ENCODE results near the gene FBXW11. TPM values are rescaled to one million over a fixed set of nuclear protein-coding genes. Genes with fewer than 3 reads are reported as not detected.

The FBXW11 gene
- total and polyA plus RNA-seq, 12 donors, result 5.3 to 108 (median 76.6) TPM

DNA sequence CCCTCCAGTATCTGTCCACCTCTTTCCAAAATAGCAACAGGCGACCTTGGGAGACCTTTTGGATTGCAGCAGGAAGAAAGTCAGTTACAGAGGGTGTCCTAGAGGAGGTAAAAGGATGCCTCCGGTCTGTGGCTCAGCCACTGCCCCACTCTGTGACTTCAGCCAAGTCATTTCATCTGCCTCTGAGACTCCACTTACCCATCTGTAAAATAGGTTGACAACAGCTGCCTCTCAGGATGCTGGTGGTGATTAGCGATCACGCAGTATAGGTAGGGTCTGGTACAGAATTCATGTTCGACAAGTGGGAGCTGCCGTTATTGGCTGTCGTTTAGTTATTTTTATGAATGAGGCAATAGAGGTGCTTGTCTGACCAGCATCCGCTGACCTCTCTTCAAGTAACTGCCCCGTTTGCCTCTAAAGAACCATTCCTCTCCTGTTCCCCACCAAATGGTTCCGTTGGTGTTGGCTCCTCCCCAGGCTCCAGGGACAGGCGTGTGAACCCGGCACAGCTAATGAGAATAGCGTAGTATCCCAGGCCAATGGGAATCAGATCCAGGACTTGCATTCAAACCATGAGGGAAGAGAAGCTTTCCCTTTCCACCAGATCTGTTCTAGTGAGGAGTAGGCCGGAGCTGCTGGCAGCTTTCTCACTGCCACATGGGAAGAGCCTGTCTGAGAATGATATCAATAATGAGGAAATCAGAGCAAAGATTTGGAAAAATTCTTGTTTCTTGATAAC is 156.7 kb downstream of the FBXW11 start:
- TF ChIP-seq, protein P1, sequence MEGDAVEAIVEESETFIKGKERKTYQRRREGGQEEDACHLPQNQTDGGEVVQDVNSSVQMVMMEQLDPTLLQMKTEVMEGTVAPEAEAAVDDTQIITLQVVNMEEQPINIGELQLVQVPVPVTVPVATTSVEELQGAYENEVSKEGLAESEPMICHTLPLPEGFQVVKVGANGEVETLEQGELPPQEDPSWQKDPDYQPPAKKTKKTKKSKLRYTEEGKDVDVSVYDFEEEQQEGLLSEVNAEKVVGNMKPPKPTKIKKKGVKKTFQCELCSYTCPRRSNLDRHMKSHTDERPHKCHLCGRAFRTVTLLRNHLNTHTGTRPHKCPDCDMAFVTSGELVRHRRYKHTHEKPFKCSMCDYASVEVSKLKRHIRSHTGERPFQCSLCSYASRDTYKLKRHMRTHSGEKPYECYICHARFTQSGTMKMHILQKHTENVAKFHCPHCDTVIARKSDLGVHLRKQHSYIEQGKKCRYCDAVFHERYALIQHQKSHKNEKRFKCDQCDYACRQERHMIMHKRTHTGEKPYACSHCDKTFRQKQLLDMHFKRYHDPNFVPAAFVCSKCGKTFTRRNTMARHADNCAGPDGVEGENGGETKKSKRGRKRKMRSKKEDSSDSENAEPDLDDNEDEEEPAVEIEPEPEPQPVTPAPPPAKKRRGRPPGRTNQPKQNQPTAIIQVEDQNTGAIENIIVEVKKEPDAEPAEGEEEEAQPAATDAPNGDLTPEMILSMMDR (IDR thresholded peaks at IDR 0.05), result no peak
- Histone ChIP-seq H3K9me3 (no peaks in the 10 kb centered on the region), H3K4me1 (peaks cover 0 to 24% (median 10%) of the 10 kb centered on the region in 9 donors), H3K27me3 (no peaks in the 10 kb centered on the region), H3K36me3 (no peaks in the 10 kb centered on the region), H3K4me3 (no peak overlapping the region), H3K27ac (peak overlapping the region in 3 of 10 donors; percentile 4 to 69 (median 35))
- ATAC-seq (peak in 6 of 8 donors; percentile 25 to 66 (median 26)), DNase-seq (peak in 1 of 2 donors; percentile 38)
- intact Hi-C loops (cut with DNase I), result loop anchor here in 9 of 10 donors (2.0 to 10.0 kb wide), 6 partner anchors 95 to 435 kb away; partner anchors contain the start of gene FGF18 (in 6 of the 9)
- 78 to 81% methylated on average over 14 of the region's 14 CpGs for WGBS, 2 donors

DNA sequence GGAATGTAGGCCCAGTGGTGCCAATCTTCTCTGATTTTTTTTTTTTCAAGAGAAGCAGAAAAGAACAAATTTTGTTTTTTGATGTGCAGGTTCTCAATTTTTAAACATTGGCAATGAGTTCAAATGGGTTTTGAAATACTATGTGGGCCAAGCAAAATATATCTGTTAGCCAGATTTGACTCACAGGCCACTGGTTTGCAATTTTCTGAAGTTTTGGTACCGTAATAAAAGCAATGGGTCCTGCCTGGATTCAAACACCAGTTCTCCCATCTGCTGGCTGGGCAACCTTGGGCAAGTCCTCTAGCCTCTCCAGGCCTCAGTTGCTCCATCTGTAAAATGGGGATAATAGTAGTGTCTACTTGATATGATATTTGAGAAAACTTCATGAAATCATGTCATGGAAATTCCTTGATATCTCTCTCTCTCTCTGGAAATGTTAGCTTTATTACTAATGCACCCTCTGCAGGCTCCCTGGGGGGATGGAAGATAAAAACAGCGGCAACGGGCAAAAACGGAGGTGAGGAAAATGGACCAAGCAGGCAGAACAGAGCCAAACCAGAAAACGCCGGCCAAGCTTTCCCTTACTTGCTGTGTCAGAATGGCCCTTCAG is 157.4 kb downstream of the FBXW11 start:
- no peaks in the 10 kb centered on the region for H3K9me3 ChIP-seq
- ATAC-seq, result no peak
- no peaks in the 10 kb centered on the region for H3K36me3 ChIP-seq
- peak overlapping the region in 3 of 10 donors; percentile 4 to 69 (median 35) for H3K27ac ChIP-seq
- no peak for DNase-seq
- no peaks in the 10 kb centered on the region for H3K27me3 ChIP-seq
- TF ChIP-seq, protein P1 (IDR thresholded peaks at IDR 0.05), result peak in 1 of 9 donors; percentile 16
- intact Hi-C loops (cut with DNase I), result loop anchor here in 8 of 10 donors (2.0 to 10.0 kb wide), 6 partner anchors 94 to 434 kb away; partner anchors contain the start of gene FGF18 (in 5 of the 8)
- peaks cover 0 to 24% (median 10%) of the 10 kb centered on the region in 9 donors for H3K4me1 ChIP-seq
- no peak overlapping the region for H3K4me3 ChIP-seq
- 43 to 67% methylated on average over 6 of the region's 6 CpGs for whole genome bisulfite sequencing, 2 donors

DNA sequence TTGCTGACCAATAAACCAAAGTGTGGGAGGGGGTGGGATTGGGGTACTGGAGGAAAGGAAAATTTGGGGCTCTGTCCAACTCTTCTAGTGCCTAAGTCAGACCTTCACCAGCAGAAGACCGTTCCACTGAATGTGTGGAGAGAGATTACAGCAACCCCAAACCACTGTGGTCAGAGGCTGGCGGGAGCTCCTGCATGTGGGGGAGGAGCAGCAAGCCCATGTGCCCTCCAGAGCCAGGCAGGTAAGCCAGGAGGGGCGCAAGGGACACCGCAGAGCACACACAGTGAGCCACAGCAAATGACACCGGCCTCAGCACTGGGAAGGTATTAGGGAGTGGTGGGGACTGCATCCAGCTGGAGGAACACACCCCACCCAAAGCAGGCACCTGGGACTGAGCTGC is 158.0 kb downstream of the FBXW11 start:
- WGBS, 2 donors, result 89 to 93% methylated on average over 5 of the region's 5 CpGs
- Histone ChIP-seq H3K4me3 (no peak overlapping the region), H3K27me3 (no peaks in the 10 kb centered on the region), H3K36me3 (no peaks in the 10 kb centered on the region), H3K27ac (no peak overlapping the region), H3K9me3 (no peaks in the 10 kb centered on the region), H3K4me1 (peaks cover 0 to 26% (median 11%) of the 10 kb centered on the region in 9 donors)
- TF ChIP-seq, protein P1 (IDR thresholded peaks at IDR 0.05), result no peak
- intact Hi-C loops (cut with DNase I), result loop anchor here in 8 of 10 donors (2.0 to 10.0 kb wide), 6 partner anchors 94 to 434 kb away; partner anchors contain the start of gene FGF18 (in 5 of the 8)
- ATAC-seq (no peak), DNase-seq (no peak)

DNA sequence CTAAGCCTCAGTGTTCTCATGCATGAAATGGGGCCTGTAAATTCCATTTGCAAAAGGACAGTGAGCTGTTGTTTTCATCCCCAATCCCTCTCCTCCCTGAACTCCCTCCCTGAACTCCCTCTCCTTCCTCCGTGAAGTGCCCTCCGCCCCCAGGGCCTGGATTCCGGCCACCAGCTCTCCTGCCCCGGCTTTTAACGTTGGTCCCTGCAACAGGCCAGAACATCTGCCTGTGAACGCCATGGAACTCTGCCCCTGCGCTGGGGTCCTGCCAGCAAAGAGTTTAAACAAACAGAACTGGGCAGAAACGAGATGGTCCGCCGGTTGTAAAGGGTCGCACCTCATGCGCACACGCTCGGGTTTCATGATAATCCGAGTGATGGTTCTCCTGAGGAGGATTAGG is 158.4 kb downstream of the FBXW11 start:
- 81 to 83% methylated on average over 15 of the region's 15 CpGs for WGBS, 2 donors
- ATAC-seq (no peak), DNase-seq (no peak)
- H3K4me3 ChIP-seq, result no peak overlapping the region
- no peaks in the 10 kb centered on the region for H3K36me3 ChIP-seq
- no peaks in the 10 kb centered on the region for H3K27me3 ChIP-seq
- intact Hi-C loops (cut with DNase I), result loop anchor here in 8 of 10 donors (2.0 to 10.0 kb wide), 6 partner anchors 93 to 433 kb away; partner anchors contain the start of gene FGF18 (in 5 of the 8)
- H3K9me3 ChIP-seq, result no peaks in the 10 kb centered on the region
- no peak overlapping the region for H3K27ac ChIP-seq
- peaks cover 0 to 28% (median 12%) of the 10 kb centered on the region in 9 donors for H3K4me1 ChIP-seq
- TF ChIP-seq, protein P1 (IDR thresholded peaks at IDR 0.05), result no peak

All from heart right ventricle (tissue), 16 donors.